Endothelial cell of umbilical vein (primary cell): ENCODE results near the gene PFDN1. TPM values are rescaled to one million over a fixed set of nuclear protein-coding genes. Genes with fewer than 3 reads are reported as not detected.

Experiments
- BruUV-seq: library from RNA; stranded (reverse); fragments of 400-500 nt; replicated peaks from 2 replicates; lab custom pipeline; 2021; lab: Mats Ljungman, UMichigan
- CTCF ChIA-PET: fragments of 300-600, 350-600 bp; sonication (Branson Sonifier 250); formaldehyde crosslinking; loops from one replicate; lab custom pipeline; 2021; ENCODE audit warnings: antibody characterized with exemption, inconsistent platforms; lab: Charles Lee
- POLR2A ChIA-PET: fragments of 300-600, 350-600 bp; sonication (Branson Sonifier 250); formaldehyde crosslinking; loops from one replicate; lab custom pipeline; 2021; ENCODE audit warnings: antibody characterized with exemption, inconsistent platforms; lab: Charles Lee
- DNase-seq: peaks from one replicate; pipeline ENCODE4 v3.0.0-alpha.2; 2011; ENCODE audit warnings: low read depth, low spot score
- FAIRE-seq: peaks from 2 replicates; lab custom pipeline; 2011; peaks lifted over from hg19 to GRCh38; lab: Jason Lieb, UNC
- H2AFZ ChIP-seq: 2 replicates; pipeline ENCODE4 v1.6.0; 2012; ENCODE audit warnings: low read depth, low read length, control low read depth, inconsistent platforms
- H3K27ac ChIP-seq: 2 replicates; pipeline ENCODE4 v1.5.1; 2011; ENCODE audit warnings: low read depth, mild to moderate bottlenecking, control low read depth, low read length, moderate library complexity; ENCODE audit not compliant: insufficient read depth
- H3K27me3 ChIP-seq, 2 experiments: 2 replicates each; pipeline versions ENCODE4 v1.6.0 to v1.6.1; 2011; ENCODE audit warnings: low read length in 2 of 2, mixed read lengths in 1 of 2; ENCODE audit not compliant: control insufficient read depth in 2 of 2, insufficient read depth in 2 of 2
- H3K36me3 ChIP-seq, 2 experiments: 2 replicates in 1 of 2; 3 replicates in 1 of 2; pipeline ENCODE4 v1.5.1; 2011; ENCODE audit warnings: low read length in 2 of 2, mild to moderate bottlenecking in 1 of 2, moderate library complexity in 1 of 2; ENCODE audit not compliant: control insufficient read depth in 2 of 2, insufficient read depth in 2 of 2; ENCODE audit errors: extremely low read depth in 1 of 2
- H3K4me1 ChIP-seq: 3 replicates; pipeline ENCODE4 v1.5.1; 2011; ENCODE audit warnings: mild to moderate bottlenecking, low read length; ENCODE audit not compliant: control insufficient read depth, insufficient read depth; ENCODE audit errors: extremely low read depth
- H3K4me2 ChIP-seq: 2 replicates; pipeline ENCODE4 v1.6.1; 2011; ENCODE audit warnings: low read length, control low read depth, mixed read lengths; ENCODE audit not compliant: insufficient read depth
- H3K4me3 ChIP-seq, 3 experiments: fragments of 200-600 bp in 1 of 3; sonication (generic), shearing (Covaris generic) in 1 of 3; replicated peaks in 1 of 3; 2 replicates each; pipeline ENCODE4 v1.5.1; 2011 to 2016; ENCODE audit warnings: control low read depth in 3 of 3, low read length in 3 of 3, mild to moderate bottlenecking in 2 of 3, inconsistent platforms in 1 of 3, low read depth in 1 of 3, moderate library complexity in 1 of 3; ENCODE audit not compliant: insufficient read depth in 1 of 3
- H3K79me2 ChIP-seq: 2 replicates; pipeline ENCODE4 v1.6.0; 2012; ENCODE audit warnings: low read length, inconsistent platforms; ENCODE audit not compliant: control insufficient read depth, insufficient read depth
- H3K9ac ChIP-seq: replicated peaks from 2 replicates; pipeline ENCODE3; 2011; ENCODE audit warnings: low read length, control low read depth; ENCODE audit not compliant: insufficient read depth; ENCODE audit errors: extremely low read depth
- H3K9me1 ChIP-seq: replicated peaks from 3 replicates; pipeline ENCODE4 v1.6.0; 2011; ENCODE audit warnings: mild to moderate bottlenecking, low read length; ENCODE audit not compliant: control insufficient read depth, insufficient read depth; ENCODE audit errors: extremely low read depth
- H3K9me3 ChIP-seq: replicated peaks from 2 replicates; pipeline ENCODE4 v1.5.1; 2012; ENCODE audit warnings: low read length, inconsistent platforms; ENCODE audit not compliant: control insufficient read depth, insufficient read depth
- H4K20me1 ChIP-seq: replicated peaks from 2 replicates; pipeline ENCODE3; 2011; ENCODE audit warnings: mild to moderate bottlenecking, low read length; ENCODE audit not compliant: control insufficient read depth, insufficient read depth; ENCODE audit errors: extremely low read depth
- CTCF ChIP-seq, 2 donors: IDR thresholded peaks; 1 replicate in 1 of 2; 2 replicates in 1 of 2; pipeline ENCODE4 v1.5.1; 2011; ENCODE audit warnings: low read length in 2 of 2, mild to moderate bottlenecking in 2 of 2, moderate library complexity in 2 of 2, control low read depth in 1 of 2, inconsistent platforms in 1 of 2, low read depth in 1 of 2; ENCODE audit not compliant: insufficient read depth in 1 of 2; ENCODE audit errors: extremely low read depth in 1 of 2
- EZH2 ChIP-seq: IDR thresholded peaks from 2 replicates; pipeline ENCODE4 v1.6.1; 2012; ENCODE audit warnings: borderline replicate concordance, low read depth, mild to moderate bottlenecking, moderate library complexity, low read length, inconsistent platforms; ENCODE audit not compliant: severe bottlenecking
- FOS ChIP-seq: IDR thresholded peaks from 2 replicates; pipeline ENCODE4 v1.6.1; 2011; ENCODE audit warnings: mild to moderate bottlenecking, low read length, moderate library complexity, borderline replicate concordance; ENCODE audit not compliant: insufficient read depth
- GATA2 ChIP-seq: IDR thresholded peaks from 2 replicates; pipeline ENCODE4 v1.7.0; 2011; ENCODE audit warnings: low read depth, mild to moderate bottlenecking, moderate library complexity, mixed read lengths, low read length; ENCODE audit not compliant: insufficient read length, insufficient read depth
- JUN ChIP-seq: IDR thresholded peaks from 2 replicates; pipeline ENCODE4 v1.6.1; 2011; ENCODE audit warnings: borderline replicate concordance, low read depth; ENCODE audit not compliant: insufficient read length, insufficient read depth
- MAX ChIP-seq: IDR thresholded peaks from 2 replicates; pipeline ENCODE4 v1.6.1; 2011; ENCODE audit not compliant: insufficient read depth, insufficient read length
- MYC ChIP-seq: IDR thresholded peaks from one replicate; pipeline ENCODE4 v1.6.1; 2011; ENCODE audit warnings: mild to moderate bottlenecking, low read depth, low read length
- POLR2A ChIP-seq: IDR thresholded peaks from 2 replicates; pipeline ENCODE4 v1.6.1; 2012; ENCODE audit warnings: low read depth, mild to moderate bottlenecking, control low read depth, low read length
- POLR2AphosphoS5 ChIP-seq: IDR thresholded peaks from 2 replicates; pipeline ENCODE4 v1.6.1; 2012; ENCODE audit warnings: low read depth, mild to moderate bottlenecking, control low read depth, low read length, moderate library complexity; ENCODE audit not compliant: insufficient read depth
- dilution Hi-C: fragments of 300-500 bp; cut with MboI; formaldehyde crosslinking; loops from one replicate; pipeline ENCODE4 v1.15.0; 2019; ENCODE audit warnings: low sequenced_read_pairs; ENCODE audit not compliant: extremely low pct_ligation_motif_present
- intact Hi-C: fragments of 100-400 bp; cut with micrococcal nuclease; formaldehyde crosslinking; loops from one replicate; pipeline ENCODE4 v1.10.0; 2022
- polyA plus RNA-seq, 4 experiments: library from polyadenylated mRNA; depleted of rRNA in 3 of 4; stranded (reverse) in 3 of 4; unstranded in 1 of 4; fragments of >200 nt; gene quantifications; 2 replicates each; pipeline versions ENCODE4 v1.2.1 to v1.2.3, GENCODE V29; 2011 to 2012; ENCODE audit warnings: missing spikeins in 1 of 4
- total RNA-seq: library from RNA; stranded (reverse); gene quantifications from 2 replicates; pipeline ENCODE4 v1.2.3, GENCODE V29; 2021

The PFDN1 gene
- total and polyA plus RNA-seq, 2 donors (not counting 3 experiments of a cell fraction or from before 2014, with no cell fraction given) = 107 to 158 TPM

- H3K4me1 ChIP-seq = peaks cover 40% of the 10 kb centered on the region
- H3K4me3 ChIP-seq = no peak overlapping the region
- dilution Hi-C loops = no loop called here
- no peaks in the 10 kb centered on the region for H3K9me1 ChIP-seq
- no peak overlapping the region for H2AFZ ChIP-seq
- intact Hi-C loops = no loop called here
- H3K9me3 ChIP-seq = no peaks in the 10 kb centered on the region
- no peak for TF ChIP-seq EZH2
- TF ChIP-seq GATA2 = no peak
- no peak for TF ChIP-seq POLR2A
- no peak for TF ChIP-seq CTCF (IDR thresholded peaks at IDR 0.05; ENCODE audit: extremely low read depth in 1 of 2, insufficient read depth in 1 of 2, low read depth in 1 of 2, low read length in 2 of 2)
- no peak for TF ChIP-seq MYC
- TF ChIP-seq JUN = no peak
- TF ChIP-seq FOS = no peak
- no peak for TF ChIP-seq MAX
- TF ChIP-seq POLR2AphosphoS5 = no peak
- no peaks in the 10 kb centered on the region for H3K36me3 ChIP-seq
- peak overlapping the region; percentile 98 for H3K27ac ChIP-seq
- H3K27me3 ChIP-seq = no peaks in the 10 kb centered on the region
- no peaks in the 10 kb centered on the region for H4K20me1 ChIP-seq
- BruUV-seq = no TSS peak
- no peak for FAIRE-seq
- POLR2A ChIA-PET = interaction anchor here (4.3 kb wide), 1 partner anchor 35 kb away, joined by 33 read pairs; the partner anchor contains the start of gene HBEGF
- no peak overlapping the region for H3K9ac ChIP-seq
- no peak overlapping the region for H3K4me2 ChIP-seq
- CTCF ChIA-PET = interaction anchor here (1.8 to 3.6 kb wide), 2 partner anchors 15 to 65 kb away, joined by 11 to 29 read pairs; no protein-coding TSS in a partner anchor
- no peak for DNase-seq
- no peaks in the 10 kb centered on the region for H3K79me2 ChIP-seq
These were observed 6.9 kb upstream of the PFDN1 start for GRCh38 chr5:140309706-140310249.
